Activated CD8-positive, alpha-beta T cell treated with anti-CD3 and anti-CD28 coated beads for 36 hours (primary cell): ENCODE results near the gene GLB1L2. TPM values are rescaled to one million over a fixed set of nuclear protein-coding genes. Genes with fewer than 3 reads are reported as not detected.

ENCODE experiments used
- ATAC-seq: fragments of 200-7000 bp; cut with Tn5 transposase; one replicate; pipeline ENCODE4 v1.10.0; 2021; ENCODE audit warnings: mild to moderate bottlenecking, moderate library complexity
- CTCF ChIA-PET: fragments of 350-600 bp; sonication (Branson Sonifier 250); formaldehyde crosslinking; loops from one replicate; lab custom pipeline; 2021; ENCODE audit warnings: antibody characterized with exemption; lab: Charles Lee
- POLR2A ChIA-PET: fragments of 350-600 bp; sonication (Branson Sonifier 250); formaldehyde crosslinking; loops from one replicate; lab custom pipeline; 2021; ENCODE audit warnings: antibody characterized with exemption; lab: Charles Lee
- DNase-seq: peaks from one replicate; pipeline ENCODE4 v3.0.0-alpha.2; 2020
- H3K27ac Mint-ChIP-seq: one replicate; pipeline ENCODE4 v1.8.0; 2021; ENCODE audit warnings: mild to moderate bottlenecking, mixed read lengths
- H3K27me3 Mint-ChIP-seq: one replicate; pipeline ENCODE4 v1.8.0; 2021; ENCODE audit warnings: mixed read lengths
- H3K36me3 Mint-ChIP-seq: one replicate; pipeline ENCODE4 v1.8.0; 2021; ENCODE audit warnings: low read depth, mixed read lengths
- H3K4me1 Mint-ChIP-seq: one replicate; pipeline ENCODE4 v1.8.0; 2021; ENCODE audit warnings: low read depth, mixed read lengths
- H3K4me3 Mint-ChIP-seq: one replicate; pipeline ENCODE4 v1.8.0; 2021; ENCODE audit warnings: mild to moderate bottlenecking, moderate library complexity, mixed read lengths
- H3K9me3 Mint-ChIP-seq: one replicate; pipeline ENCODE4 v1.8.0; 2021; ENCODE audit warnings: mixed read lengths
- CTCF ChIP-seq: fragments of 200-600 bp; IDR thresholded peaks from one replicate; pipeline ENCODE4 v1.8.0; 2022; ENCODE audit warnings: antibody characterized with exemption, mild to moderate bottlenecking
- intact Hi-C: fragments of 100-400 bp; cut with micrococcal nuclease; formaldehyde crosslinking; loops from one replicate; pipeline ENCODE4 v1.10.0; 2022
- total RNA-seq, 2 experiments: library from RNA; stranded (reverse); gene quantifications; one replicate each; pipeline ENCODE4 v1.2.3, GENCODE V29; 2021

Gene GLB1L2
- total RNA-seq, 2 experiments from 2014 or later, result 4.7 to 6.0 TPM

DNA sequence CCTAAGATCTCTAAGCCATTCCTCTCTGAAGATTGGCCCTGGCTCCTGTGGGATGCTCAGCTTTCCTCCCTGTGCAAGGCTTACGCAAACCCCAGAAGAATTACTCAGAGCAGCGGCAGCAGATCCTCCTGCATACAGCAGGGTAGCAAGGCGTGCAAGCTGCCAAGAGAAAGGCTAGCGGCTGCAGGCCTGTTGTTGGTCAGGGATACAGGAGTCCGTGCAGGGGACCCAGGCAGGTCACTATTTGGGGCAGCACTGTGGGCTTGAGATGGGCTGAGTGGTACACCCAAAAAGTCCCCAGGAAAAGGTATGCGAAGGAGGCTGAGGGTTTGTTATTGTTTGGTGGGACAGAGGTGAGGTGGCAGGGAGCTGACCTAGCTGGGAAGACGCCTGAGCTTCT is 1.5 kb downstream of the GLB1L2 start:
- Mint-ChIP-seq H3K36me3 (no peaks in the 10 kb centered on the region), H3K4me3 (peak overlapping the region; percentile 66), H3K9me3 (no peaks in the 10 kb centered on the region), H3K4me1 (peaks cover 12% of the 10 kb centered on the region), H3K27ac (no peak overlapping the region), H3K27me3 (peaks cover 18% of the 10 kb centered on the region)
- ATAC-seq (no peak), DNase-seq (no peak)
- intact Hi-C loops, result no loop called here
- POLR2A ChIA-PET, result interaction anchor here (1.5 to 3.0 kb wide), 2 partner anchors 14 to 57 kb away, joined by 3 to 13 read pairs; partner anchors contain the start of gene GLB1L3
- TF ChIP-seq CTCF, result no peak
- CTCF ChIA-PET, result interaction anchor here (1.3 kb wide), 1 partner anchor 26 kb away, joined by 4 read pairs; no protein-coding TSS in a partner anchor

GRCh38 chr11:134333946-134334345 is 2.2 kb downstream of the GLB1L2 start:
- POLR2A ChIA-PET, result interaction anchor here (1.5 to 3.0 kb wide), 2 partner anchors 13 to 57 kb away, joined by 3 to 13 read pairs; partner anchors contain the start of gene GLB1L3
- no peaks in the 10 kb centered on the region for H3K9me3 Mint-ChIP-seq
- ATAC-seq (no peak), DNase-seq (no peak)
- H3K27me3 Mint-ChIP-seq, result peaks cover 18% of the 10 kb centered on the region
- CTCF ChIA-PET, result interaction anchor here (1.3 kb wide), 1 partner anchor 25 kb away, joined by 4 read pairs; no protein-coding TSS in a partner anchor
- no peak overlapping the region for H3K27ac Mint-ChIP-seq
- H3K4me1 Mint-ChIP-seq, result peaks cover 12% of the 10 kb centered on the region
- intact Hi-C loops, result no loop called here
- no peak for TF ChIP-seq CTCF
- no peak overlapping the region for H3K4me3 Mint-ChIP-seq
- H3K36me3 Mint-ChIP-seq, result no peaks in the 10 kb centered on the region

DNA sequence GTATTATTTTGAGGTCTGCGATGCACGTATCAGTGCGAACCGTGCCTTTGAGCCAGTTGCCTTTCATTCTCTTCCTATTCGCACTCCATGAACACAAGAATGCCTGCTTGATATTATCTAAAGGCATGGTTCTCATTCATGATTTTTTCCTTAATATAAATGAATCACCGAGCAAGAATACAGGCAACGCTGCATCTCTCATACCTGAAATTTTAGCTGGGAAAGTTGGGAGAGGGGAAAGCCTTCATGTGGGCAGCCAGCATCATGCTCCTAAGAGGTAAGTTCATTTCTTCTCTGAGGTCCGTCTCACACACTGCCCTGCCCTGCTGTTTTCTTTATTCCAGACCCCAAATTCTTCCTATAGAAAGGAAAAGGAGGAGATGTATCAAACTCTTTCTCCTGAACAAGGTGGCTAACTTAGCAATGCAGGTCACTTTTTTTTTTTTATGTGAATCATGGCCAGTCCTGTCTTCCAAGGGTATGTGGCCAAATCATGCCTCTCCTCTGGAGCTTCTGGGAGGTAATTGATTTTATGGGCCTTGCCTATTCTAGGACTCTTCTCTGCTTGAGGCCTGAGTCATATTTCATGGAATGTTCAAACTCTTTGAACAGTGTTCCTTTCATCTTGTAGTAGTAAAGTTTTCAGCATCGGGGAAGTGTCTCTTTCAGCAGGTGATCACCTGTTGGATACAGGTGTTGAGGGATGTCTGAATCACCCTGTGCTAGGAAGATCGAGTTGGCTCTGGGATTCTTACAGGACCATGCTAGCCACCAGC is 3.2 kb downstream of the GLB1L2 start:
- ATAC-seq (no peak), DNase-seq (no peak)
- ChIA-PET POLR2A (interaction anchor here (1.5 to 3.0 kb wide), 2 partner anchors 12 to 58 kb away, joined by 3 to 13 read pairs; partner anchors contain the start of gene GLB1L3), CTCF (no interaction called here)
- intact Hi-C loops, result no loop called here
- TF ChIP-seq CTCF, result no peak
- Mint-ChIP-seq H3K27me3 (peaks cover 15% of the 10 kb centered on the region), H3K36me3 (no peaks in the 10 kb centered on the region), H3K4me1 (peaks cover 12% of the 10 kb centered on the region), H3K9me3 (no peaks in the 10 kb centered on the region), H3K4me3 (no peak overlapping the region), H3K27ac (no peak overlapping the region)

- TF ChIP-seq CTCF, result no peak
- no peak overlapping the region for H3K4me3 Mint-ChIP-seq
- DNase-seq, result no peak
- no peak for ATAC-seq
- no peaks in the 10 kb centered on the region for H3K36me3 Mint-ChIP-seq
- H3K9me3 Mint-ChIP-seq, result no peaks in the 10 kb centered on the region
- ChIA-PET POLR2A (no interaction called here), CTCF (no interaction called here)
- H3K4me1 Mint-ChIP-seq, result peaks cover 9% of the 10 kb centered on the region
- H3K27ac Mint-ChIP-seq, result no peak overlapping the region
- intact Hi-C loops, result no loop called here
- peaks cover 10% of the 10 kb centered on the region for H3K27me3 Mint-ChIP-seq
These were observed 5.3 kb downstream of the GLB1L2 start for GRCh38 chr11:134337051-134337450.

DNA sequence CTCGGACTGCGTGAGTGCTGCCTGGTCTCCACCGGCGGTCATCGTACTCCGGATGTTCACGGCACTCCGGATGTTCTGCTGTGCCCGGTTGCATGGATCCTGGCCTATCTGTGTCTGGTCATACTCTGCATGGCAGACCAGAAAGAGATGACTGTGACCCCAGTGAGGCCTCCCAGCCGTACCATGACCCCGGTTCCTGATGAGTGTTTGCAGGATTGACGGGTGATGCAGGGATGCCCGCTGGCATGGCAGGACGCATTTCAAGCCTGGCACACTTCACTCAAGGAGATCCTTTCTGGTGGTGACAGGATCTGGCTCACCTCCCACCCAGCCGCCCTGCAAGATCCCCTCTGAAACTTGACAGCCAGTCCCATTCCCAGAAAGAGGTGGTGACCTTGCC is 6.3 kb downstream of the GLB1L2 start:
- CTCF ChIA-PET, result no interaction called here
- peaks cover 7% of the 10 kb centered on the region for H3K27me3 Mint-ChIP-seq

More for the DNA sequence above, 6.3 kb downstream of the GLB1L2 start:
- Mint-ChIP-seq H3K27ac (no peak overlapping the region), H3K4me3 (no peak overlapping the region), H3K4me1 (peaks cover 7% of the 10 kb centered on the region), H3K36me3 (no peaks in the 10 kb centered on the region), H3K9me3 (no peaks in the 10 kb centered on the region)
- POLR2A ChIA-PET, result no interaction called here
- DNase-seq (no peak), ATAC-seq (no peak)
- intact Hi-C loops, result no loop called here
- TF ChIP-seq CTCF, result no peak
